Measurements from ENCODE around the gene LPIN3.

GRCh38 chr20:41379551-41379950, 38.9 kb downstream of the LPIN3 start:
- TF ChIP-seq TAF1 (IDR thresholded peaks at IDR 0.05; ENCODE audit: borderline replicate concordance, insufficient read depth, low read length) (no peak), POLR2AphosphoS5 (IDR thresholded peaks at IDR 0.05; ENCODE audit: low read depth, low read length) (no peak), REST (IDR thresholded peaks at IDR 0.05; ENCODE audit: insufficient read depth in 1 of 2, low read depth in 2 of 2, low read length in 2 of 2) (no peak)

Data from PFSK-1 (cell line).